Measurements from ENCODE around the gene TSR1. TPM values are rescaled to one million over a fixed set of nuclear protein-coding genes. Genes with fewer than 3 reads are reported as not detected.

The TSR1 gene
- total and polyA plus RNA-seq, 2 donors (not counting 1 experiment from before 2014, with no cell fraction given) = 10.2 to 31.5 TPM

DNA sequence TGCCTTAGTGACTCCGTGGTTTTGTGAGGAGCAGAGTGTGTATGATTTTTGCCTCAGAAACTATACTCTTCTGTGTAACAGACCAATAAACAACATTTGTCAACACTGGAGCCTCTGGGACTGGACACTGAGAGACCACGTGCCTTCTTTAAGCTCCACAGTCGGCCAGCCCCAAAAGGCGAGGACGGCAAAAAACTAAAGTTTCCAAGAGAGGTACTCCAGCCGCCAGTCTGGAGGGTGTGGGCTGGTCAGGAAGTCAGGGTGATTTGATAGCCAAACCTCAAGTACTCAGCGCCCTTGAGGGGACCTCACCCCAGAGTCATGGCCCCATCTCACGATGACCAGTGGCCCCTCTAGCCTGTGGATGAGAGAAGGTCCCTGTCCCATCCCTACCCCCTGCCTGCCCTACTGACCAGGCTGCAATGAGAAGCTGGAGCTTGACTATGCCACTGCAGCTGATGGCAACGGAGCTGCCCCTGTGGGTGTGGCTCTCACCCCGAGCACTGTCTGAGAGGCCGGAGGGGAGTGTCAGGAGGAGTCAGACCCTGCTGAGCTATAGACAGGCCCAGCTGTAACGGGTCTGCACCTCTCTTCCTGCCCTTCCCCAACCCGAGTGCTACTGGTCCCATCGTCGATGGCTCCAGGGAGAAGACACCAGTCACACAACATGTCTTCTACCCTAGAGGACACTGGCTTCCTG, 44.8 kb upstream of the TSR1 start:
- Mint-ChIP-seq H3K27me3 (no peaks in the 10 kb centered on the region), H3K27ac (no peak overlapping the region), H3K4me1 (no peaks in the 10 kb centered on the region), H3K9me3 (ENCODE audit: insufficient read depth) (no peaks in the 10 kb centered on the region), H3K4me3 (no peak overlapping the region)
- Histone ChIP-seq H3K9me3 (ENCODE audit: control extremely low read depth in 1 of 3, control insufficient read depth in 2 of 3, insufficient read depth in 1 of 3, low read length in 2 of 3) (no peaks in the 10 kb centered on the region), H3K36me3 (replicated peaks in 1 of 2; ENCODE audit: control extremely low read depth in 1 of 2, control insufficient read depth in 1 of 2, extremely low read depth in 1 of 2, insufficient read depth in 2 of 2, low read length in 1 of 2) (peaks cover 0 to 27% of the 10 kb centered on the region in 2 experiments), H3K27me3 (replicated peaks in 1 of 4; ENCODE audit: control extremely low read depth in 1 of 4, control insufficient read depth in 3 of 4, insufficient read depth in 4 of 4, low read length in 3 of 4) (no peaks in the 10 kb centered on the region), H3K27ac (ENCODE audit: low read length in 2 of 2) (no peak overlapping the region), H3K4me1 (ENCODE audit: control insufficient read depth in 2 of 2, insufficient read depth in 2 of 2, low read length in 2 of 2) (peaks cover 0 to 4% of the 10 kb centered on the region in 2 donors), H3K9ac (ENCODE audit: low read length) (no peak overlapping the region), H4K20me1 (ENCODE audit: control insufficient read depth, insufficient read depth, low read length, poor library complexity, severe bottlenecking) (peaks cover 14% of the 10 kb centered on the region), H3K4me2 (replicated peaks; ENCODE audit: low read depth, low read length, poor library complexity, severe bottlenecking) (no peak overlapping the region), H2AFZ (ENCODE audit: insufficient read depth, low read depth, low read length, poor library complexity, severe bottlenecking) (no peak overlapping the region), H3K4me3 (ENCODE audit: control extremely low read depth in 1 of 5, extremely low read depth in 1 of 5, insufficient read depth in 1 of 5, low read depth in 2 of 5, low read length in 4 of 5) (no peak overlapping the region), H3K79me2 (ENCODE audit: control insufficient read depth, insufficient read depth, low read length) (peaks cover 38% of the 10 kb centered on the region)
- ChIA-PET POLR2A (interaction anchor here (0.6 to 3.3 kb wide), 2 partner anchors 12 to 23 kb away, joined by 10 to 17 read pairs; no protein-coding TSS in a partner anchor), CTCF (interaction anchor here (0.6 to 14.1 kb wide), 15 partner anchors 11 to 1437 kb away, joined by 3 to 650 read pairs (median 6); partner anchors contain the start of gene METTL16)
- no peak for TF ChIP-seq EZH2 (IDR thresholded peaks at IDR 0.05; ENCODE audit: borderline replicate concordance, insufficient read depth, low read depth, low read length, poor library complexity, severe bottlenecking)
- ATAC-seq (ENCODE audit: low read depth) (no peak), DNase-seq (no peak)
- WGBS (ENCODE audit: insufficient coverage) = 91% methylated on average over 13 of the region's 15 CpGs
- intact Hi-C loops (cut with micrococcal nuclease) = no loop called here

DNA sequence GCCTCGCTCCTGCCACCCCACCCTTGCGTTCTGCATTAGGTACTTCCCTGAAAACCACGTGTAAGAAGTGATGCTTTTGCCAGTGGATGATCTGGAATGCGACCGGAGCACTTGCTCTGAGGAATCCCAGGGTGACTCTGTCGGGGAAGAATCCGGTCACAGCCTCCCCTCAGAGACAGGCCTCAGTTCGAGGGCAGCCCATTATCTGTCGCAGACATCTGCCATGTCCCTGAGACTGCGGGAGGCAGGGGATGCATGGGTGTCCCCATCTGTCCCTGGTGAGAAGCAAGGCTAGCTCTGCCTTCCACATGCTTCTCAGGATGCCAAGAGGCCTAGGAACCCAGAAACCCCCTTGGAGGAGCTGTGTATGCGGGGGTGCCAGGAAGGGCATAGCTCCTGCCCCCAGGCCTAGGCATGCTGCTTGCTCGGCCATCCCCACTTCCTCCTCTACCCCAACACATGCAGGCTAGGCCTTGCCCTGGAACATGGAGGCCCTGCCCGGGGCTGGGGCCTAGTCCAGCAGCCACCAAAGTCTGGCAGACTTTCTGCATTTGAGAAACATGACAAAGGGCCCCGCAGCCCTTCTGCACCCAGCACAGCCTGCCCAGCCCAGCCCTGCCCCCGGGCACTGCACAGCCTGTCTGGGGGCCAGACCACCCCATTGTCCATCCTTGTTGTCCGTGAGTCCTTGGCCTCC, 44.1 kb upstream of the TSR1 start:
- H3K9me3 Mint-ChIP-seq (ENCODE audit: insufficient read depth) = no peaks in the 10 kb centered on the region
- Histone ChIP-seq H2AFZ (ENCODE audit: insufficient read depth, low read depth, low read length, poor library complexity, severe bottlenecking) (no peak overlapping the region), H3K4me2 (replicated peaks; ENCODE audit: low read depth, low read length, poor library complexity, severe bottlenecking) (no peak overlapping the region), H3K27me3 (replicated peaks in 1 of 4; ENCODE audit: control extremely low read depth in 1 of 4, control insufficient read depth in 3 of 4, insufficient read depth in 4 of 4, low read length in 3 of 4) (no peaks in the 10 kb centered on the region), H3K4me1 (ENCODE audit: control insufficient read depth in 2 of 2, insufficient read depth in 2 of 2, low read length in 2 of 2) (peaks cover 0 to 4% of the 10 kb centered on the region in 2 donors), H3K27ac (ENCODE audit: low read length in 2 of 2) (no peak overlapping the region), H3K36me3 (replicated peaks in 1 of 2; ENCODE audit: control extremely low read depth in 1 of 2, control insufficient read depth in 1 of 2, extremely low read depth in 1 of 2, insufficient read depth in 2 of 2, low read length in 1 of 2) (peaks cover 0 to 20% of the 10 kb centered on the region in 2 experiments), H3K79me2 (ENCODE audit: control insufficient read depth, insufficient read depth, low read length) (peaks cover 31% of the 10 kb centered on the region), H3K9ac (ENCODE audit: low read length) (no peak overlapping the region), H4K20me1 (ENCODE audit: control insufficient read depth, insufficient read depth, low read length, poor library complexity, severe bottlenecking) (peaks cover 14% of the 10 kb centered on the region), H3K9me3 (ENCODE audit: control extremely low read depth in 1 of 3, control insufficient read depth in 2 of 3, insufficient read depth in 1 of 3, low read length in 2 of 3) (no peaks in the 10 kb centered on the region), H3K4me3 (ENCODE audit: control extremely low read depth in 1 of 5, extremely low read depth in 1 of 5, insufficient read depth in 1 of 5, low read depth in 2 of 5, low read length in 4 of 5) (no peak overlapping the region)
- intact Hi-C loops (cut with micrococcal nuclease) = no loop called here
- TF ChIP-seq, protein P1, sequence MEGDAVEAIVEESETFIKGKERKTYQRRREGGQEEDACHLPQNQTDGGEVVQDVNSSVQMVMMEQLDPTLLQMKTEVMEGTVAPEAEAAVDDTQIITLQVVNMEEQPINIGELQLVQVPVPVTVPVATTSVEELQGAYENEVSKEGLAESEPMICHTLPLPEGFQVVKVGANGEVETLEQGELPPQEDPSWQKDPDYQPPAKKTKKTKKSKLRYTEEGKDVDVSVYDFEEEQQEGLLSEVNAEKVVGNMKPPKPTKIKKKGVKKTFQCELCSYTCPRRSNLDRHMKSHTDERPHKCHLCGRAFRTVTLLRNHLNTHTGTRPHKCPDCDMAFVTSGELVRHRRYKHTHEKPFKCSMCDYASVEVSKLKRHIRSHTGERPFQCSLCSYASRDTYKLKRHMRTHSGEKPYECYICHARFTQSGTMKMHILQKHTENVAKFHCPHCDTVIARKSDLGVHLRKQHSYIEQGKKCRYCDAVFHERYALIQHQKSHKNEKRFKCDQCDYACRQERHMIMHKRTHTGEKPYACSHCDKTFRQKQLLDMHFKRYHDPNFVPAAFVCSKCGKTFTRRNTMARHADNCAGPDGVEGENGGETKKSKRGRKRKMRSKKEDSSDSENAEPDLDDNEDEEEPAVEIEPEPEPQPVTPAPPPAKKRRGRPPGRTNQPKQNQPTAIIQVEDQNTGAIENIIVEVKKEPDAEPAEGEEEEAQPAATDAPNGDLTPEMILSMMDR (IDR thresholded peaks at IDR 0.05) = no peak
- no peak for TF ChIP-seq EZH2 (IDR thresholded peaks at IDR 0.05; ENCODE audit: borderline replicate concordance, insufficient read depth, low read depth, low read length, poor library complexity, severe bottlenecking)
- 95% methylated on average over 15 of the region's 16 CpGs for WGBS (ENCODE audit: insufficient coverage)
- no peaks in the 10 kb centered on the region for H3K27me3 Mint-ChIP-seq
- ChIA-PET CTCF (interaction anchor here (0.6 to 14.1 kb wide), 4 partner anchors 24 to 218 kb away, joined by 3 to 650 read pairs (median 37); no protein-coding TSS in a partner anchor), POLR2A (interaction anchor here (0.6 kb wide), 1 partner anchor 24 kb away, joined by 10 read pairs; no protein-coding TSS in a partner anchor)
- ATAC-seq (ENCODE audit: low read depth) = no peak
- DNase-seq = no peak
- H3K4me3 Mint-ChIP-seq = no peak overlapping the region
- H3K27ac Mint-ChIP-seq = no peak overlapping the region
- no peaks in the 10 kb centered on the region for H3K4me1 Mint-ChIP-seq

Measured in B cell (primary cell).